ENCODE measurements around the gene CFAP65.
A peak's percentile ranks its signal among the peaks of the same experiment; 100 is the strongest.

The CFAP65 gene

DNA sequence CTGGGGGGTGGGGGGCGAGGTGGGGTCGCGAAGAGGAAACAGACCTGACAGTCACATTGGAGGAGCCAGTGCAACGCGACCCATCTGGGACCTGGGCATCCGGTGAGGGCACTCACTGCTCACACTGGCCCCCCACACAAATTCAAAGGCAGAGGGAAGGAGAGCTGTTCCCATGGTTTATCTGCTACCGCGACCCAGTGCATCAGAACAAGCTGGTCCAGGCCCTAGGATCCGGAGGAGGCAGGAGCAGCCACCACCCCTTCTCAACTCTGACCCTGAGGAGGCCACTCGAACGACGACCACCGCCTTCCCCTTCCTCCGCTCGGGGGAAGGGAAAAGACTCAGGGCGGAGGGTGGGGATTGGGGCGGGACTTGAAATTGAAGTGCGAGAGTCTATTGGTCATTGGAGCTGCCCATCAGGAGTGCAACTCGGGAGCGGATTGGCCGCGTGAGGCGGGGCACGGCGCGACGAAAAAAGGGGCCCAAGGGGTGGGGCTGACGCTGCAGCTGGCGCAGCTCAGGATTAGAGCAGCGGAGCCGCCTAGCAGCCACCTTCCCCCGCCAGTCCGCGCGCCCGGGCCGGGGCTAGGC, 82.1 kb downstream of the CFAP65 start, which contains the start of gene CDK5R2:
CDK5R2 (plus strand) TSS at position 526 of the 591 bp plus-strand sequence. CDS start 155 bp downstream, outside the sequence.
- FAIRE-seq, result peak; percentile 79
- peak; percentile 98 for DNase-seq (ENCODE audit: insufficient read length, low spot score)

DNA sequence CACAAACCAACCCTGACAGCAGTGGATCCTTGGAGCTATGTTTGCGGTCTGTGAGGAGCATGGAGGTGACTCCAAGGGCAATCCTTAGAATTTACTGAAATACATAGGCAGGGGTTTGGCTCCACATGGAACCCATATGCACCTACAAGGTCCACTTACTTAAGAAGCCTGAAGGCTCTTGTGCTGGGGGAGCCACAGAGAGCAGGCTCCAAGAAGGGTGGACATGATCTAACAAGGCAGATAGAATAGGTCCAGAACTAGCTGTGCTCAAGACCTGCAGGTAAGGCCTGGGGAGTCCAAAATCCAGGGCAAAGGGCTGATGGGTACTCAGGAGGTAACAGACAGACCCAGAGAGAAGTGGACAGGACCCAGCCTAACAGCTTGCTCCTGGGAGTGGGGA, 83.0 kb downstream of the CFAP65 start:
- TF ChIP-seq POLR2AphosphoS5 (IDR thresholded peaks at IDR 0.05; ENCODE audit: low read depth, low read length), result no peak
- no peak for TF ChIP-seq POLR2A (IDR thresholded peaks at IDR 0.05; ENCODE audit: low read depth, low read length)
- no peak for TF ChIP-seq SPI1 (IDR thresholded peaks at IDR 0.05; ENCODE audit: low read depth, low read length)
- no peak for TF ChIP-seq PAX5 (IDR thresholded peaks at IDR 0.05; ENCODE audit: insufficient read depth, low read length, severe bottlenecking)
- no peak for TF ChIP-seq POU2F2 (IDR thresholded peaks at IDR 0.05; ENCODE audit: low read depth, low read length)
- no peak for TF ChIP-seq TAF1 (IDR thresholded peaks at IDR 0.05; ENCODE audit: low read depth, low read length)
- no peak for FAIRE-seq
- DNase-seq (ENCODE audit: insufficient read length, low spot score), result no peak

More for the DNA sequence above, 82.1 kb downstream of the CFAP65 start, which contains the start of gene CDK5R2:
- no peak for TF ChIP-seq POLR2A (IDR thresholded peaks at IDR 0.05; ENCODE audit: low read depth, low read length)
- TF ChIP-seq TAF1 (IDR thresholded peaks at IDR 0.05; ENCODE audit: low read depth, low read length), result no peak
- TF ChIP-seq POU2F2 (IDR thresholded peaks at IDR 0.05; ENCODE audit: low read depth, low read length), result no peak
- TF ChIP-seq PAX5 (IDR thresholded peaks at IDR 0.05; ENCODE audit: insufficient read depth, low read length, severe bottlenecking), result no peak
- TF ChIP-seq POLR2AphosphoS5 (IDR thresholded peaks at IDR 0.05; ENCODE audit: low read depth, low read length), result no peak
- no peak for TF ChIP-seq SPI1 (IDR thresholded peaks at IDR 0.05; ENCODE audit: low read depth, low read length)

DNA sequence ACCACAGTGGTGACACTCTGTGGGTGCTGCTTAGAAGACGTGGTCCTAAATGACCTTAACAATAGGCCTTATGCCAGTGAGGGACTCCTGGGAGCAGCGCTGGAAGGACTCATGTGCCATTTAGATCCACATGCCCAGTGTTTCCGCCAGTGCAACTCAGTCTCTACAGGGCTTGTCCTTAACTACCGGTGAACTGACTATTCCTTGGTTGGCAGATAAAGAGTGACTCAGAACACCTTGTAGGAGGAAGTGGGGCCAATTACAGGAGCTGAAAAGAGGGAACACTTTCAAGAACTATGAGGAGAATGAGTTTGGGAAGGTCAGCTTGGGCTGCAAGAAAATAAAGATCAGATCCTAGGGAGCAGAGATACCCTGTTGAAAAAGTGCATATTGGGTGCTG, 83.6 kb downstream of the CFAP65 start:
- FAIRE-seq (no peak), DNase-seq (ENCODE audit: insufficient read length, low spot score) (no peak)
- TF ChIP-seq SPI1 (IDR thresholded peaks at IDR 0.05; ENCODE audit: low read depth, low read length), result no peak
- TF ChIP-seq POU2F2 (IDR thresholded peaks at IDR 0.05; ENCODE audit: low read depth, low read length), result no peak
- TF ChIP-seq TAF1 (IDR thresholded peaks at IDR 0.05; ENCODE audit: low read depth, low read length), result no peak
- TF ChIP-seq PAX5 (IDR thresholded peaks at IDR 0.05; ENCODE audit: insufficient read depth, low read length, severe bottlenecking), result no peak
- no peak for TF ChIP-seq POLR2AphosphoS5 (IDR thresholded peaks at IDR 0.05; ENCODE audit: low read depth, low read length)
- no peak for TF ChIP-seq POLR2A (IDR thresholded peaks at IDR 0.05; ENCODE audit: low read depth, low read length)

DNA sequence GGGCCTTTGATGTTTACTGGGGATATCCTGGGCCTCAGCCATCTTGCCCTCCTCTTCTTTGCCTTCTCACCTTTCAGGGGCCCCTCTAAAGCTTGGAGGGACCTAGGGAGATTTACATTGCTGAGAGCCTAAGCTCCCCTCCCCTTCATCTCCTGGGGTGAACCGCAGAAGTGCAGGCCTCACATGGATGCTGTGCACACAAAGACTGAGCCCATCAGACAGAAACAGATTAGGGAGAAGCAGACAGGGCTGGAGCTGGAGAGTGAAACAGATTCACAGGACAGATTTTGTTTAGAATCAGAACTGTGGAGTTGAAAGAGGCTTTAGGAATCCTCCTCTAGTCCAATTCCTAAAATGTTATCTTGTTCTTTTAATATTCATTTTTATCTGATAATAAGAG, 85.3 kb downstream of the CFAP65 start:
- DNase-seq (ENCODE audit: insufficient read length, low spot score) (no peak), FAIRE-seq (no peak)
- TF ChIP-seq POLR2A (IDR thresholded peaks at IDR 0.05; ENCODE audit: low read depth, low read length), result no peak
- TF ChIP-seq PAX5 (IDR thresholded peaks at IDR 0.05; ENCODE audit: insufficient read depth, low read length, severe bottlenecking), result no peak
- TF ChIP-seq POLR2AphosphoS5 (IDR thresholded peaks at IDR 0.05; ENCODE audit: low read depth, low read length), result no peak
- no peak for TF ChIP-seq POU2F2 (IDR thresholded peaks at IDR 0.05; ENCODE audit: low read depth, low read length)
- no peak for TF ChIP-seq TAF1 (IDR thresholded peaks at IDR 0.05; ENCODE audit: low read depth, low read length)
- TF ChIP-seq SPI1 (IDR thresholded peaks at IDR 0.05; ENCODE audit: low read depth, low read length), result no peak

DNA sequence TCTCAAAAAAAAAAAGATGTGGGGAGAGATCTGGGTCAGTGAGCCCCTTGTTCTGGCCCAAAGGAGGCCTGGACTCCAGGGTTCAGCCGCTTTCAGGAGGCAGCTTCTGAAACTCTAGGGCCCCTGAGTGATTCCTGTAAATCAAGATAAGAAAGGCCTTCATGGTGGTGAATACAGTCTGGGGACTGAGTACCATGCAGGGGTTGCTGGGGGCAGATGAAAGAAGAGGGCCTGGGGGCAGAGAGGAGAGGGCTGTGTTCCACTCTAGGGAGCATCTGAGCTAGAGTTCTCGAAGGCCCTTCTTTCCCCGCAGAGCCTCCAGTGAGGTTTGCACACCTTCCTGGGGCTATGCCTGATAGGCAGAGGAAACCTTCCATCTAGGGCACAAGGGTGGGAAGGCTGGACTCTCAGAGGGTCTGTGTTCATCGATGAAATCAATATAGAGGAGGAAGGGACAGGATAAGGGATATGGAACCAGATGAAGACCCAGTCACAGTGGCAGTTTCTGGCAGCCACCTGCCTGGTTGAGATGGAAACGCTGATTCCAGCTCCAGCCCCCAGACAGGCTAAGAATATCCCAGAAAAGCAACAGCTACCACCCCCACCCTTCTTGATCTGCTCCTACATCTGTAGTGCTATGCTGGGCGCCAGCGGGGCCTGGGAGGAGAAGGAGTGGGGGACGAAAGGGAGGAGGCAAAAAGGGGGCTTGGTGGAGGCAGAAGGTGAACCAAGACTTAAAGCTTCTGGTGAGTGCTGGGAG, 86.6 kb downstream of the CFAP65 start:
- TF ChIP-seq SPI1 (IDR thresholded peaks at IDR 0.05; ENCODE audit: low read depth, low read length) (no peak), TAF1 (IDR thresholded peaks at IDR 0.05; ENCODE audit: low read depth, low read length) (no peak), POU2F2 (IDR thresholded peaks at IDR 0.05; ENCODE audit: low read depth, low read length) (no peak), POLR2A (IDR thresholded peaks at IDR 0.05; ENCODE audit: low read depth, low read length) (no peak)
- DNase-seq (ENCODE audit: insufficient read length, low spot score) (no peak), FAIRE-seq (no peak)

DNA sequence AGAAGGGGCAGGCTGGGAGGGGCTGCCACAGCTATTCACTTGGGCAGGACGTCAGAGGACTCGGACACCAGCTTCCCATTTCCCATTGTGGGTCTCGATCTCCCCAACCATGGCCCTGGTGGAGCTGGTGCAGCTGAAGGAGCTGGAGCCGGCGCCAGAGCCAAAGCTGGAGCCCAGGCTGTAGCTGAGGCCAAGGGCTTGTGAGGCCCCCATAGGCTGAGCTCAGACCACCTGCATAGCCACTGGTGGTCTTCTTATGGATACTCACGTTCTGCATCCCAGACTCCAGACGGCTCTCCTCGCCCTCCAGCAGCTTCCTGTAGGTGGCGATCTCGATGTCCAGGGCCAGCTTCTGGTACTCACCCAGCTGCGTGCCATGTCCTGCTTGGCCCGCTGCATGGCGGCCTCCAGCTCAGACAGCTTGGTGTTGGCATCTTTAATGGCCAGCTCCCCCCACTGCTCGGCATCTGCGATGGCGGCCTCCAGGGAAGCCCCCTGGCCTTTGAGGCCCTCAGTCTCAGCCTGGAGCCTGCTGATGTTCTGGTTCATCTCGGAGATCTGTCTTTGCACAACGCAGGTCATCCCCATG, 87.9 kb downstream of the CFAP65 start:
- FAIRE-seq (no peak), DNase-seq (ENCODE audit: insufficient read length, low spot score) (no peak)
- no peak for TF ChIP-seq POLR2AphosphoS5 (IDR thresholded peaks at IDR 0.05; ENCODE audit: low read depth, low read length)
- no peak for TF ChIP-seq PAX5 (IDR thresholded peaks at IDR 0.05; ENCODE audit: insufficient read depth, low read length, severe bottlenecking)
- no peak for TF ChIP-seq TAF1 (IDR thresholded peaks at IDR 0.05; ENCODE audit: low read depth, low read length)
- no peak for TF ChIP-seq SPI1 (IDR thresholded peaks at IDR 0.05; ENCODE audit: low read depth, low read length)
- TF ChIP-seq POLR2A (IDR thresholded peaks at IDR 0.05; ENCODE audit: low read depth, low read length), result no peak
- no peak for TF ChIP-seq POU2F2 (IDR thresholded peaks at IDR 0.05; ENCODE audit: low read depth, low read length)
